ENCODE measurements around the gene SOD3. TPM values are rescaled to one million over a fixed set of nuclear protein-coding genes. Genes with fewer than 3 reads are reported as not detected.

The SOD3 gene
- total and polyA plus RNA-seq, 4 donors: 35.7 to 101 (median 53.9) TPM

DNA sequence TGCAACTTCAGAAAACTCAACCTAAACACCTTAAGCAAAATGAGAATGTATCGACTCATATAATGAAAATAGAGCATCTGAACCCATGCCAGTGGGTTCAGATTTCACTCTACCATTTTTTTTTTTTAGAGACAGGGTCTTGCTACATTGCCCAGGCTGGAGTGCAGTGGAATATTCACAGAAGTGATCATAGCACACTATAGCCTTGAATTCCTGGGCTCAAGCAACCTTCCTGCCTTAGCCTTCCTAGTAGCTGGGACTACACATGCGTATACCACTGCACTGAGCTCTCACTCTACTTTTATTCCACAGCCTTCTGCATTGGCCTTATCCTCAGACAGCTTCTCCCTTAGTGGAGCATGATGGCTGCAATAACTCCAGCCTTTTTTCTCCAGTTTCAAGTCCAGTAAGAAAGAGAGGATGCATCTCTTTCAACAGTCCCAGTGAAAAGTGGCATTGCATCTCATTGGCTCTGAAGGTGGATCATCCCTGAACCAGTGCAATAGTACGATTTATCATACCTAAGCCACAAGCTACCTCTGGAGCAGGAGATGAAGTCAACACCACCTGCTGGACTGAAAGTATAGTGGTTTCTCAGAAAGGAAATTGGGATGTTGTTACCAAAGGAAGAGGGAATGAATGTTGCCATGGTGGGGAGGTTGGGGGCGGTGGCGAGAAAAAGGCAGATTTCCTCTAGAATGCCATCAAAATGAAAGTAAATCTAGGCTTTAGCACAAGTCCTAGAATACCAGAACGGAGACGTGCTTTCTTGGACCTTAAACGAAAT lies 2.0 kb upstream of the SOD3 start:
- Histone ChIP-seq H3K9me3 (ENCODE audit: control insufficient read depth in 4 of 4, insufficient read depth in 3 of 4, low read length in 3 of 4) (no peaks in the 10 kb centered on the region), H3K9ac (ENCODE audit: insufficient read depth in 1 of 2, low read length in 2 of 2) (no peak overlapping the region), H3K36me3 (ENCODE audit: control insufficient read depth in 4 of 4, insufficient read depth in 4 of 4, low read length in 4 of 4) (no peaks in the 10 kb centered on the region), H3K27ac (ENCODE audit: low read depth in 1 of 2, low read length in 1 of 2) (no peak overlapping the region), H3K27me3 (ENCODE audit: control insufficient read depth in 3 of 3, insufficient read depth in 3 of 3, low read length in 2 of 3) (peaks cover 0 to 3% (median 0%) of the 10 kb centered on the region in 3 donors), H3K4me3 (no peak overlapping the region), H3K4me1 (ENCODE audit: control insufficient read depth in 5 of 5, insufficient read depth in 5 of 5, low read length in 5 of 5) (peaks cover 0 to 19% (median 6%) of the 10 kb centered on the region in 5 donors)
- ATAC-seq (ENCODE audit: insufficient read depth, low FRiP score): no peak
- TF ChIP-seq, protein P1, sequence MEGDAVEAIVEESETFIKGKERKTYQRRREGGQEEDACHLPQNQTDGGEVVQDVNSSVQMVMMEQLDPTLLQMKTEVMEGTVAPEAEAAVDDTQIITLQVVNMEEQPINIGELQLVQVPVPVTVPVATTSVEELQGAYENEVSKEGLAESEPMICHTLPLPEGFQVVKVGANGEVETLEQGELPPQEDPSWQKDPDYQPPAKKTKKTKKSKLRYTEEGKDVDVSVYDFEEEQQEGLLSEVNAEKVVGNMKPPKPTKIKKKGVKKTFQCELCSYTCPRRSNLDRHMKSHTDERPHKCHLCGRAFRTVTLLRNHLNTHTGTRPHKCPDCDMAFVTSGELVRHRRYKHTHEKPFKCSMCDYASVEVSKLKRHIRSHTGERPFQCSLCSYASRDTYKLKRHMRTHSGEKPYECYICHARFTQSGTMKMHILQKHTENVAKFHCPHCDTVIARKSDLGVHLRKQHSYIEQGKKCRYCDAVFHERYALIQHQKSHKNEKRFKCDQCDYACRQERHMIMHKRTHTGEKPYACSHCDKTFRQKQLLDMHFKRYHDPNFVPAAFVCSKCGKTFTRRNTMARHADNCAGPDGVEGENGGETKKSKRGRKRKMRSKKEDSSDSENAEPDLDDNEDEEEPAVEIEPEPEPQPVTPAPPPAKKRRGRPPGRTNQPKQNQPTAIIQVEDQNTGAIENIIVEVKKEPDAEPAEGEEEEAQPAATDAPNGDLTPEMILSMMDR (IDR thresholded peaks at IDR 0.05; ENCODE audit: control extremely low read depth, extremely low read depth): no peak
- no peak for DNase-seq
- 70 to 74% methylated on average over 8 of the region's 8 CpGs for WGBS, 2 donors

DNA sequence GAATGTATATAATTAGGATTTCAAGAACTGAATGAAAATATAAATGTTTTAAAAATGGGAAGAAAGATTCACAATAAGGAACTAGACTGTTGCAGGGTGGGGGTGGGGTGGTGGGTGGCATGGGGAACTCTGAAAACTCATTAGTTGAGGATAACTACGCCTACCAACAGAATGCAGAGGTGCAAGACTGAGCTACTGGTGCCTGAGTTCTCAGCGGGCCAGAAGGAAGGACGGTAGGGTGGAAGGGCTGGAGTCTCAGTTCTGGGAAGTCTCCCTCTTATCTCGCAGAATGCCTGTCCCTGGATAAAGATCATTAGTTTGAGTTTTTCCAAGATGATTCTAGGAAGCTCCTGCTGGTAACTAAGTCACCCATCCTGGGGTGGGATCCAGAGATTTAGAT lies 1.3 kb upstream of the SOD3 start:
- Histone ChIP-seq H3K4me3 (no peak overlapping the region), H3K27me3 (ENCODE audit: control insufficient read depth in 3 of 3, insufficient read depth in 3 of 3, low read length in 2 of 3) (peaks cover 0 to 10% (median 0%) of the 10 kb centered on the region in 3 donors), H3K4me1 (ENCODE audit: control insufficient read depth in 5 of 5, insufficient read depth in 5 of 5, low read length in 5 of 5) (peaks cover 0 to 19% (median 6%) of the 10 kb centered on the region in 5 donors), H3K27ac (ENCODE audit: low read depth in 1 of 2, low read length in 1 of 2) (peak overlapping the region; percentile 6 to 68), H3K36me3 (ENCODE audit: control insufficient read depth in 4 of 4, insufficient read depth in 4 of 4, low read length in 4 of 4) (no peaks in the 10 kb centered on the region), H3K9me3 (ENCODE audit: control insufficient read depth in 4 of 4, insufficient read depth in 3 of 4, low read length in 3 of 4) (no peaks in the 10 kb centered on the region), H3K9ac (ENCODE audit: insufficient read depth in 1 of 2, low read length in 2 of 2) (no peak overlapping the region)
- DNase-seq (no peak), ATAC-seq (ENCODE audit: insufficient read depth, low FRiP score) (no peak)
- TF ChIP-seq, protein P1 (IDR thresholded peaks at IDR 0.05; ENCODE audit: control extremely low read depth, extremely low read depth): no peak
- 32 to 60% methylated on average over 4 of the region's 4 CpGs for WGBS, 2 donors

DNA sequence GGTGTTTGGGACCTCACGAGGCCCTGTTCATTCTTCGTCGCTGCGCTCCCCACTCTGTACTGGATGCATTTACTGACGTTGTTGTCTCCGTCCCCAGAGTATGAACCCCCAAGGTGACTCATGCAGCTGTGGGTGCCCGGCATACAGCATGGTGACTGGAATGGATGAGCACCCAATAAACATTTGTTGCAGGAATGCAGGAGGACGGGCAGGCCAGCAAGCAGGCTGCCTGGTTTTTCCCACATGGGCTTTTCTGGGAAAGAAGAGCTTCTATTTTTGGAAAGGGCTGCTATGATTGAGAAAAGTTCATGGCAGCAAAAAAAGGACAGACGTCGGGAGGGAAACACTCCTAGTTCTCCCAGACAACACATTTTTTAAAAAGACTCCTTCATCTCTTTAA lies 893 bp upstream of the SOD3 start:
- Histone ChIP-seq H3K4me3 (no peak overlapping the region), H3K9ac (ENCODE audit: insufficient read depth in 1 of 2, low read length in 2 of 2) (no peak overlapping the region)
- TF ChIP-seq, protein P1 (IDR thresholded peaks at IDR 0.05; ENCODE audit: control extremely low read depth, extremely low read depth): no peak

More for the DNA sequence above, 893 bp upstream of the SOD3 start:
- DNase-seq (peak in 2 of 3 donors; percentile 36 to 45), ATAC-seq (ENCODE audit: insufficient read depth, low FRiP score) (no peak)
- 67 to 80% methylated on average over 10 of the region's 10 CpGs for WGBS, 2 donors
- H3K27ac ChIP-seq (ENCODE audit: low read depth in 1 of 2, low read length in 1 of 2): peak overlapping the region; percentile 12 to 68
- peaks cover 0 to 14% (median 0%) of the 10 kb centered on the region in 3 donors for H3K27me3 ChIP-seq (ENCODE audit: control insufficient read depth in 3 of 3, insufficient read depth in 3 of 3, low read length in 2 of 3)
- no peaks in the 10 kb centered on the region for H3K36me3 ChIP-seq (ENCODE audit: control insufficient read depth in 4 of 4, insufficient read depth in 4 of 4, low read length in 4 of 4)
- peaks cover 0 to 4% (median 0%) of the 10 kb centered on the region in 4 donors for H3K9me3 ChIP-seq (ENCODE audit: control insufficient read depth in 4 of 4, insufficient read depth in 3 of 4, low read length in 3 of 4)
- H3K4me1 ChIP-seq (ENCODE audit: control insufficient read depth in 5 of 5, insufficient read depth in 5 of 5, low read length in 5 of 5): peaks cover 0 to 19% (median 6%) of the 10 kb centered on the region in 5 donors
